Thoracic aorta (tissue), 2 donors: ENCODE measurements around the gene XCR1. TPM values are rescaled to one million over a fixed set of nuclear protein-coding genes. Genes with fewer than 3 reads are reported as not detected.
"Not testable (repeated sequence)": the region's sequence is repeated elsewhere in the genome, so short reads cannot be mapped to it uniquely, and the experiment has no call there.

Experiments
- ATAC-seq: fragments of 150-250 bp; one replicate; pipeline ENCODE4 v1.8.0; 2017; ENCODE audit warnings: low read depth; ENCODE audit not compliant: insufficient number of reproducible peaks, low FRiP score
- DNase-seq: peaks from one replicate; pipeline ENCODE4 v3.0.0-alpha.2; 2020; ENCODE audit warnings: low spot score
- H3K27ac ChIP-seq, 2 donors: fragments of 200-600 bp; sonication (generic); 1 replicate in 1 of 2; 2 replicates in 1 of 2; pipeline ENCODE4 v1.5.1; 2016; ENCODE audit warnings: mild to moderate bottlenecking in 2 of 2, moderate library complexity in 2 of 2
- H3K27me3 ChIP-seq: fragments of 200-600 bp; sonication (generic); replicated peaks from 2 replicates; pipeline ENCODE4 v1.6.0; 2016; ENCODE audit warnings: mild to moderate bottlenecking; ENCODE audit not compliant: insufficient read depth
- H3K36me3 ChIP-seq: fragments of 200-600 bp; sonication (generic); one replicate; pipeline ENCODE4 v1.5.1; 2016
- H3K4me1 ChIP-seq, 2 donors: fragments of 200-600 bp; sonication (generic); 1 replicate in 1 of 2; 2 replicates in 1 of 2; pipeline versions ENCODE4 v1.5.1 to v1.6.0; 2016; ENCODE audit warnings: low read depth in 2 of 2, mild to moderate bottlenecking in 1 of 2; ENCODE audit not compliant: control insufficient read depth in 1 of 2
- H3K4me3 ChIP-seq: fragments of 200-600 bp; sonication (generic); 2 replicates; pipeline ENCODE4 v1.5.1; 2016; ENCODE audit warnings: mild to moderate bottlenecking
- H3K9me3 ChIP-seq: fragments of 200-600 bp; sonication (generic); 2 replicates; pipeline ENCODE4 v1.5.1; 2016
- CTCF ChIP-seq: fragments of 200-600 bp; sonication (generic); IDR thresholded peaks from one replicate; pipeline ENCODE4 v1.5.1; 2019; ENCODE audit warnings: antibody characterized with exemption
- total RNA-seq, 2 donors: library from RNA; depleted of rRNA; stranded (reverse); fragments of >200 nt; gene quantifications; one replicate each; pipeline versions ENCODE4 v1.1.0 to v1.2.3, GENCODE V29; 2016

The XCR1 gene
- total RNA-seq, 2 donors from 2014 or later: not detected

DNA sequence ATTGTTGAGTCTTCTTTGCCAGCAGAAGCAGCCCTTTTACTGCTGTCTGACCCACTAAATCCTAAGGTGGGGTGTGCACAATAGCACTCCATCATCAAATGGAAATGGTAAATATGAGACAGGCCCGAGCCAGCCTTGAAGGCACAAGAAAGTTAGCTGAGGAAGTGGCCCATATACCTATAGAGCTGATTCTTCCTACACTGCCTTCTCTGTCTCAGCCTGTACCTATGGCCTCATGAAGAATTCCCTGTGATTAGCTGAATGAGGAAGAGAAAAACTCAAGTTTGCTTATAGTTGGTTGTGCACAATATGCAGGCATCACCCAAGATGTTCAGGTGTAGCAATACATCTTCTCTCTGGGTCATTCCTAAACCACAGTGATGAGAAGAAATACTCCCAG is 31.7 kb upstream of the XCR1 start:
- ATAC-seq: no peak
- no peak overlapping the region for H3K27ac ChIP-seq
- no peak for DNase-seq
- no peak overlapping the region for H3K4me3 ChIP-seq
- H3K36me3 ChIP-seq: no peaks in the 10 kb centered on the region
- TF ChIP-seq CTCF: no peak
- H3K9me3 ChIP-seq: no peaks in the 10 kb centered on the region
- no peaks in the 10 kb centered on the region for H3K27me3 ChIP-seq
- H3K4me1 ChIP-seq: peaks cover 24 to 33% of the 10 kb centered on the region in 2 donors

- H3K9me3 ChIP-seq: no peaks in the 10 kb centered on the region
- DNase-seq: no peak
- no peak for ATAC-seq
- H3K27ac ChIP-seq: no peak overlapping the region
- no peak overlapping the region for H3K4me3 ChIP-seq
- H3K27me3 ChIP-seq: no peaks in the 10 kb centered on the region
- TF ChIP-seq CTCF: no peak
- no peaks in the 10 kb centered on the region for H3K36me3 ChIP-seq
- H3K4me1 ChIP-seq: peaks cover 13 to 21% of the 10 kb centered on the region in 2 donors
Observed at GRCh38 chr3:46057716-46058115, 30.4 kb upstream of the XCR1 start.

- Histone ChIP-seq H3K9me3 (no peaks in the 10 kb centered on the region), H3K27me3 (no peaks in the 10 kb centered on the region), H3K4me3 (no peak overlapping the region), H3K36me3 (no peaks in the 10 kb centered on the region), H3K27ac (no peak overlapping the region), H3K4me1 (peaks cover 8 to 10% of the 10 kb centered on the region in 2 donors)
- no peak for TF ChIP-seq CTCF
- DNase-seq (no peak), ATAC-seq (no peak)
Observed at GRCh38 chr3:46056686-46057085, 29.4 kb upstream of the XCR1 start.

DNA sequence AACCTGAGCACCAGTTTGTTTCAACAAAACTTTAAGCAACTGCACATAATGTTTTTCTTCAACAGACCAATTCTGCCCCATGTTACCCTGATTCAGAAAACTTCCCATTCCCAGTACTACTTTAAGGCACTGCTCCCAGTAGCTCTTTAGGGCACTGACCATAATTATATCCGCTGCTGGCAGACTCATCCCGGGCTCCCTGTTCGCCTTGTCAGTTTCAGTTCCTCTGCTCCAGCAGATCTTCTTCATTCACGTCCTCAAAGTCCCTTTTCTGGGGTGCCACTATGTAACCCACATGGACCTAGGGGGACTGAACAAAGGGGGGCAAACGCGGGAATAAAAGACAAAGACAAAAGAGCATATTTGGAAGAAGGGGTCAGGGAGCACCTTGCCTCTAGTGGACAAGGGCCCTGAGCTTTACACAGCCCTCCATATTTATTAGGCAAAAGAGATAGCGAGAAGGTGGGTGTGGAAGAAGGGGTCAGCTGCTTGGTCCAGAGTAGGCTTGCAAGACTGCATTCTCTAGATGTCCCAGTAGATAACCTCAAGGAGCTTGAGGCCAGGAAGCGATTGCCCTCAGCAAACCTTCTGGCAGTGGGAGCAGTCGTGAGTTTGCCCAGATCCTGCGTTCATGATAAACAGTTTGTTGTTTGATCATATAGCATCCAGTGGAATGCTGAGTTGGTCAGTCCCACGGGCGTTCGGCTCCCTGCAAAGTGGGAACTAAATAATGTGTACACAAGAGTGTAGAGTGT is 26.7 kb upstream of the XCR1 start:
- H3K4me1 ChIP-seq, DNase-seq, H3K27ac ChIP-seq, H3K9me3 ChIP-seq, H3K4me3 ChIP-seq, H3K36me3 ChIP-seq, ATAC-seq, H3K27me3 ChIP-seq: not testable (repeated sequence)

- TF ChIP-seq CTCF: peak; percentile 17
- not testable (repeated sequence) for H3K9me3 ChIP-seq, H3K4me1 ChIP-seq, ATAC-seq, H3K36me3 ChIP-seq, H3K27me3 ChIP-seq, H3K27ac ChIP-seq, DNase-seq, H3K4me3 ChIP-seq
Observed at GRCh38 chr3:46053265-46053664, 26.0 kb upstream of the XCR1 start.

DNA sequence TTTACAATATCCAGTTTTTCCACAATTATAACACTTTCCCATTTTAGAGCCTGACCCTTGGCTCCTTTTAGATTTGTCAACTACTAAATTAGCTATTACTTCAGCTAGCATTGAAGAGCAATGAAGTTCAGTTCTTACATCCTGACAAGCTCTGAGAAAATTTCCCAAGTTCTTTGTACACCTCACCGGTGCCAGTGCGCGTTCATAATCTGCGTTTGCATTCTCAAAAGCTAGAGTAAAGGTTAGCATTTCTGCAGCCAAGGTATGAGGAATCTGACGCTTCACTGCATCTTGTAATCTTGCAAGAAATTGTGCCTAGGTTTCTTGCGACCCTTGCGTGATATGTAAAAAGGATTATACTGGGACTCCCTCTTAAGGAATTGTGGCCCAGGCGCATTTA is 25.2 kb upstream of the XCR1 start:
- no peak overlapping the region for H3K4me3 ChIP-seq
- H3K27ac ChIP-seq: no peak overlapping the region
- H3K36me3 ChIP-seq: no peaks in the 10 kb centered on the region
- ATAC-seq (no peak), DNase-seq (no peak)
- H3K9me3 ChIP-seq: no peaks in the 10 kb centered on the region
- no peaks in the 10 kb centered on the region for H3K4me1 ChIP-seq
- no peak for TF ChIP-seq CTCF
- H3K27me3 ChIP-seq: no peaks in the 10 kb centered on the region
